ENCODE results near the gene TRIM31.

Gene TRIM31, protein sequence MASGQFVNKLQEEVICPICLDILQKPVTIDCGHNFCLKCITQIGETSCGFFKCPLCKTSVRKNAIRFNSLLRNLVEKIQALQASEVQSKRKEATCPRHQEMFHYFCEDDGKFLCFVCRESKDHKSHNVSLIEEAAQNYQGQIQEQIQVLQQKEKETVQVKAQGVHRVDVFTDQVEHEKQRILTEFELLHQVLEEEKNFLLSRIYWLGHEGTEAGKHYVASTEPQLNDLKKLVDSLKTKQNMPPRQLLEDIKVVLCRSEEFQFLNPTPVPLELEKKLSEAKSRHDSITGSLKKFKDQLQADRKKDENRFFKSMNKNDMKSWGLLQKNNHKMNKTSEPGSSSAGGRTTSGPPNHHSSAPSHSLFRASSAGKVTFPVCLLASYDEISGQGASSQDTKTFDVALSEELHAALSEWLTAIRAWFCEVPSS

DNA sequence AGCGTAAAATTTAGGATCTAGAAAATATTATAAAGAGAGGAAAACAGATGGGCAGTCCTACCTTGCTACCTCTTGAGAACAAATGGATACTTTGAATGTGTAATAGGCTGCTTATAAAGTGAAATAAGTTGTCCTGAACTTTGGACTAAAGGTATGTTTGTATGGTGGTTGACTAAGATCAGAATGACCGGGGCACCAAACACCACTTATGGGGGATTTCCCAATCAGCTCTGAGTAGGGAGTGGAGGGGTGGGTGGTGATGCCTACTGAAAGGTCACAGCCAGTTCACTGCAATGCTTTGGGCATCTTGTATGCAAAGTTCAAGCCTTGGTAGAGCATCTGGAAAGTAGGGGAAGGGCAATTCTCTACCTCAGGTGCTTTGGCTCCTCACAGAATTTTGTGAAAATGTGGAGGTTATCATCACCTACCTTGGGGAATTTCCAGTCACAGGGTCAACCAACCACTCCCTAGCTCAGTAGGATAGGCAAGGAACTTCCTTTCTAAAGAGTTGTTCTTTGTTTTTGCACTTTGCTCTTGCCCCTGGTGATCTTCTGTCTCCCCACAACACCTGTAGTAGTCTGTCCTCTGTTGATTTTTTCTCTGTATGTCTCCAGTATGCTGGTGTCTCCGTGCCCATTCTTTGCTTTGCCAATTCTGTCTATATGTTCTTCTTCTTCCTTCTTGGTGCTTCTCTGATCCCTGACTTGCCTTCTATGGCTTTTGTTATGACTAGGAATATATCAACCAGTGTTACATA is at the start of gene TRIM31:
TRIM31 (minus strand) TSS at position 88 of the 757 bp plus-strand sequence. CDS start 285 bp downstream, outside the sequence.
- H3K36me3 ChIP-seq (ENCODE audit: low read length), result no peaks in the 10 kb centered on the region
- H3K27ac ChIP-seq (ENCODE audit: low read depth, low read length), result no peak within 1 kb of the TSS
- H2AFZ ChIP-seq (ENCODE audit: low read depth, low read length, severe bottlenecking), result no peak within 1 kb of the TSS
- H3K4me3 ChIP-seq (ENCODE audit: insufficient read depth, low read length, poor library complexity, severe bottlenecking), result no peak within 1 kb of the TSS
- H3K9me2 ChIP-seq (replicated peaks; ENCODE audit: insufficient read depth, low read length), result no peaks in the 10 kb centered on the region
- no peak within 1 kb of the TSS for H3K9ac ChIP-seq (ENCODE audit: low read length)
- H3K9me3 ChIP-seq (ENCODE audit: insufficient read depth, low read length), result no peaks in the 10 kb centered on the region
- H3K27me3 ChIP-seq (ENCODE audit: low read length), result no peaks in the 10 kb centered on the region
- H3K79me2 ChIP-seq (ENCODE audit: insufficient read depth, low read length), result no peaks in the 10 kb centered on the region
- H4K20me1 ChIP-seq (ENCODE audit: low read depth, low read length), result no peaks in the 10 kb centered on the region
- H3K4me2 ChIP-seq (ENCODE audit: low read depth, low read length, poor library complexity, severe bottlenecking), result no peak within 1 kb of the TSS
- no peaks in the 10 kb centered on the region for H3F3A ChIP-seq (ENCODE audit: insufficient read depth)
- TF ChIP-seq CTCF (IDR thresholded peaks at IDR 0.05; ENCODE audit: insufficient read depth, low read length, poor library complexity, severe bottlenecking), result no peak

GRCh38 chr6:30162265-30163089 is 49.6 kb upstream of the TRIM31 start:
- no peak overlapping the region for H3K4me2 ChIP-seq (ENCODE audit: low read depth, low read length, poor library complexity, severe bottlenecking)
- no peak overlapping the region for H2AFZ ChIP-seq (ENCODE audit: low read depth, low read length, severe bottlenecking)
- H3K27ac ChIP-seq (ENCODE audit: low read depth, low read length), result no peak overlapping the region

More at GRCh38 chr6:30162265-30163089, 49.6 kb upstream of the TRIM31 start:
- Histone ChIP-seq H3K9me3 (ENCODE audit: insufficient read depth, low read length) (no peaks in the 10 kb centered on the region), H3K36me3 (ENCODE audit: low read length) (no peaks in the 10 kb centered on the region), H3F3A (ENCODE audit: insufficient read depth) (no peaks in the 10 kb centered on the region), H3K79me2 (ENCODE audit: insufficient read depth, low read length) (no peaks in the 10 kb centered on the region), H3K9ac (ENCODE audit: low read length) (no peak overlapping the region), H3K4me3 (ENCODE audit: insufficient read depth, low read length, poor library complexity, severe bottlenecking) (no peak overlapping the region), H4K20me1 (ENCODE audit: low read depth, low read length) (no peaks in the 10 kb centered on the region), H3K27me3 (ENCODE audit: low read length) (no peaks in the 10 kb centered on the region; the same call in 1 of the 2 replicates), H3K9me2 (replicated peaks; ENCODE audit: insufficient read depth, low read length) (no peaks in the 10 kb centered on the region)
- no peak for TF ChIP-seq CTCF (IDR thresholded peaks at IDR 0.05; ENCODE audit: insufficient read depth, low read length, poor library complexity, severe bottlenecking)
- TF ChIP-seq EZH2phosphoT487 (conservative IDR thresholded peaks at IDR 0.05; ENCODE audit: low read length), result no peak

All from SU-DHL-6 (cell line).